ENCODE measurements around the gene POP7. TPM values are rescaled to one million over a fixed set of nuclear protein-coding genes. Genes with fewer than 3 reads are reported as not detected.
"Not testable (repeated sequence)": the region's sequence is repeated elsewhere in the genome, so short reads cannot be mapped to it uniquely, and the experiment has no call there.

POP7 gene
- total and polyA plus RNA-seq, 2 donors (not counting 1 experiment from before 2014, with no cell fraction given), result 14.4 to 15.2 TPM

DNA sequence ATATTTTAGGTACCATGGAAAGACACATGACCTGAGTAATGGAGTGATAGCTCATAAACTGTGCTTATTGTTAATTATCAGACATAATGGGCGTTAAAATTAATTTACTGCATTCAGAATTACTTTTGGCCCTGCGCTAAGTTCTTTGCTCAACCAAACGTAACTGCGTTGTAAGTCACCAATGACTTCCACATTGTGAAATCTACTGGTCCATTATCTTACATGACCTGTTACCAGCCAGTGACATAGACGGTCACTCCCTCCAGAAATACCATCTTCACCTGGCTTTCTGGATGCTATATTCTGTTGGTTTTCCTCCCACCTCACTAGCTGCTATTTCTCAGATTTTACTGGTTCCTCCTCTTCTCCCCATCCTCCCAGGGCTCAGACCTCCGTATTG is 6.9 kb upstream of the POP7 start:
- peaks cover 15 to 18% of the 10 kb centered on the region in 2 donors for H3K4me1 ChIP-seq (ENCODE audit: control insufficient read depth in 2 of 2, insufficient read depth in 2 of 2, low read length in 2 of 2)
- WGBS (ENCODE audit: insufficient coverage), result 100% methylated on average over 4 of the region's 6 CpGs
- H3K27me3 ChIP-seq (replicated peaks in 1 of 4; ENCODE audit: control extremely low read depth in 1 of 4, control insufficient read depth in 3 of 4, insufficient read depth in 4 of 4, low read length in 3 of 4), result no peaks in the 10 kb centered on the region
- peaks cover 12% of the 10 kb centered on the region for H3K4me1 Mint-ChIP-seq
- ATAC-seq (ENCODE audit: low read depth) (no peak), DNase-seq (no peak)
- no peaks in the 10 kb centered on the region for H3K79me2 ChIP-seq (ENCODE audit: control insufficient read depth, insufficient read depth, low read length)
- H3K4me2 ChIP-seq (replicated peaks; ENCODE audit: low read depth, low read length, poor library complexity, severe bottlenecking), result no peak overlapping the region
- H3K9me3 ChIP-seq (ENCODE audit: control extremely low read depth in 1 of 3, control insufficient read depth in 2 of 3, insufficient read depth in 1 of 3, low read length in 2 of 3), result no peaks in the 10 kb centered on the region
- intact Hi-C loops (cut with micrococcal nuclease), result no loop called here
- POLR2A ChIA-PET, result interaction anchor here (0.8 kb wide), 1 partner anchor 25 kb away, joined by 3 read pairs; no protein-coding TSS in a partner anchor
- CTCF ChIA-PET, result interaction anchor here (1.3 kb wide), 1 partner anchor 153 kb away, joined by 4 read pairs; the partner anchor contains the start of gene SLC12A9
- no peak overlapping the region for H2AFZ ChIP-seq (ENCODE audit: insufficient read depth, low read depth, low read length, poor library complexity, severe bottlenecking)
- H3K4me3 Mint-ChIP-seq, result no peak overlapping the region
- no peaks in the 10 kb centered on the region for H3K36me3 ChIP-seq (replicated peaks in 1 of 2; ENCODE audit: control extremely low read depth in 1 of 2, control insufficient read depth in 1 of 2, extremely low read depth in 1 of 2, insufficient read depth in 2 of 2, low read length in 1 of 2)
- H3K27ac Mint-ChIP-seq, result no peak overlapping the region
- no peaks in the 10 kb centered on the region for H4K20me1 ChIP-seq (ENCODE audit: control insufficient read depth, insufficient read depth, low read length, poor library complexity, severe bottlenecking)
- no peaks in the 10 kb centered on the region for H3K9me3 Mint-ChIP-seq (ENCODE audit: insufficient read depth)
- H3K27me3 Mint-ChIP-seq, result peaks cover 4% of the 10 kb centered on the region
- TF ChIP-seq, protein P1, sequence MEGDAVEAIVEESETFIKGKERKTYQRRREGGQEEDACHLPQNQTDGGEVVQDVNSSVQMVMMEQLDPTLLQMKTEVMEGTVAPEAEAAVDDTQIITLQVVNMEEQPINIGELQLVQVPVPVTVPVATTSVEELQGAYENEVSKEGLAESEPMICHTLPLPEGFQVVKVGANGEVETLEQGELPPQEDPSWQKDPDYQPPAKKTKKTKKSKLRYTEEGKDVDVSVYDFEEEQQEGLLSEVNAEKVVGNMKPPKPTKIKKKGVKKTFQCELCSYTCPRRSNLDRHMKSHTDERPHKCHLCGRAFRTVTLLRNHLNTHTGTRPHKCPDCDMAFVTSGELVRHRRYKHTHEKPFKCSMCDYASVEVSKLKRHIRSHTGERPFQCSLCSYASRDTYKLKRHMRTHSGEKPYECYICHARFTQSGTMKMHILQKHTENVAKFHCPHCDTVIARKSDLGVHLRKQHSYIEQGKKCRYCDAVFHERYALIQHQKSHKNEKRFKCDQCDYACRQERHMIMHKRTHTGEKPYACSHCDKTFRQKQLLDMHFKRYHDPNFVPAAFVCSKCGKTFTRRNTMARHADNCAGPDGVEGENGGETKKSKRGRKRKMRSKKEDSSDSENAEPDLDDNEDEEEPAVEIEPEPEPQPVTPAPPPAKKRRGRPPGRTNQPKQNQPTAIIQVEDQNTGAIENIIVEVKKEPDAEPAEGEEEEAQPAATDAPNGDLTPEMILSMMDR (IDR thresholded peaks at IDR 0.05), result no peak
- no peak for TF ChIP-seq EZH2 (IDR thresholded peaks at IDR 0.05; ENCODE audit: borderline replicate concordance, insufficient read depth, low read depth, low read length, poor library complexity, severe bottlenecking)
- H3K27ac ChIP-seq (ENCODE audit: low read length in 2 of 2), result no peak overlapping the region
- H3K9ac ChIP-seq (ENCODE audit: low read length), result no peak overlapping the region
- no peak overlapping the region for H3K4me3 ChIP-seq (ENCODE audit: control extremely low read depth in 1 of 5, extremely low read depth in 1 of 5, insufficient read depth in 1 of 5, low read depth in 2 of 5, low read length in 4 of 5)

DNA sequence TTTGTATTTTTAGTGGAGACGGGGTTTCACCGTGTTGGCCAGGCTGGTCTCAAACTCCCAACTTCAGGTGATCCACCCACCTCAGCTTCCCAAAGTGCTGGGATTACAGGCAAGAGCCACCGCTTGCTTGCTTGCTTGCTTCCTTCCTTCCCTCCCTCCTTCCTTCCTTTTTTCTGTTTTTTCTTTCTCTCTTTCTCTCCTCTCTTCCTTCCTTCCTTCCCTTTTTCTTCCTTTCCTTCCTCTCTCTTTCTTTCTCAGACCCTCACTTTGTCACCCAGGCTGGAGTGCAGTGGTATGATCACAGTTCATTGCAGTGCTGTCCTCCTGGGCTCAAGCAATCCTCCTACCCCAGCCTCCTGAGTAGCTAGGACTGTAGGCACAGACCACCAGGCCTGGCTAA is 4.8 kb upstream of the POP7 start:
- not testable (repeated sequence) for DNase-seq

More for the DNA sequence above, 4.8 kb upstream of the POP7 start:
- intact Hi-C loops (cut with micrococcal nuclease), result loop anchor here (10.0 kb wide), 1 partner anchor 226 kb away; the partner anchor contains the start of gene TSC22D4
- H3K4me3 ChIP-seq (ENCODE audit: control extremely low read depth in 1 of 5, extremely low read depth in 1 of 5, insufficient read depth in 1 of 5, low read depth in 2 of 5, low read length in 4 of 5); H3K27ac ChIP-seq (ENCODE audit: low read length in 2 of 2); H3K27me3 ChIP-seq (replicated peaks in 1 of 4; ENCODE audit: control extremely low read depth in 1 of 4, control insufficient read depth in 3 of 4, insufficient read depth in 4 of 4, low read length in 3 of 4); H3K4me3 Mint-ChIP-seq; H4K20me1 ChIP-seq (ENCODE audit: control insufficient read depth, insufficient read depth, low read length, poor library complexity, severe bottlenecking); H3K27me3 Mint-ChIP-seq; H3K9me3 ChIP-seq (ENCODE audit: control extremely low read depth in 1 of 3, control insufficient read depth in 2 of 3, insufficient read depth in 1 of 3, low read length in 2 of 3); ATAC-seq (ENCODE audit: low read depth); H3K79me2 ChIP-seq (ENCODE audit: control insufficient read depth, insufficient read depth, low read length); H3K4me1 Mint-ChIP-seq; H3K4me2 ChIP-seq (replicated peaks; ENCODE audit: low read depth, low read length, poor library complexity, severe bottlenecking); H3K36me3 ChIP-seq (replicated peaks in 1 of 2; ENCODE audit: control extremely low read depth in 1 of 2, control insufficient read depth in 1 of 2, extremely low read depth in 1 of 2, insufficient read depth in 2 of 2, low read length in 1 of 2); H3K9me3 Mint-ChIP-seq (ENCODE audit: insufficient read depth); H2AFZ ChIP-seq (ENCODE audit: insufficient read depth, low read depth, low read length, poor library complexity, severe bottlenecking); H3K9ac ChIP-seq (ENCODE audit: low read length); H3K27ac Mint-ChIP-seq; POLR2A ChIA-PET: not testable (repeated sequence)
- WGBS (ENCODE audit: insufficient coverage), result 33% methylated on average over 1 of the region's 3 CpGs
- peaks cover 0 to 11% of the 10 kb centered on the region in 2 donors for H3K4me1 ChIP-seq (ENCODE audit: control insufficient read depth in 2 of 2, insufficient read depth in 2 of 2, low read length in 2 of 2)
- CTCF ChIA-PET, result interaction anchor here (0.9 to 1.6 kb wide), 2 partner anchors 10 to 152 kb away, joined by 4 to 5 read pairs; partner anchors contain the start of gene SLC12A9
